HG03558 (cell line): ENCODE results near the gene SEPTIN12.
"Not testable (repeated sequence)": the region's sequence is repeated elsewhere in the genome, so short reads cannot be mapped to it uniquely, and the experiment has no call there.

Experiments
- ATAC-seq: cut with Tn5 transposase; IDR thresholded peaks from one replicate; pipeline ENCODE4 v1.9.1; 2021; ENCODE audit warnings: moderate number of reproducible peaks; ENCODE audit not compliant: unreplicated experiment; ENCODE audit errors: extremely low read depth

Gene SEPTIN12

GRCh38 chr16:4788489-4788889 is 344 bp upstream of the SEPTIN12 start:
- no peak for ATAC-seq

DNA sequence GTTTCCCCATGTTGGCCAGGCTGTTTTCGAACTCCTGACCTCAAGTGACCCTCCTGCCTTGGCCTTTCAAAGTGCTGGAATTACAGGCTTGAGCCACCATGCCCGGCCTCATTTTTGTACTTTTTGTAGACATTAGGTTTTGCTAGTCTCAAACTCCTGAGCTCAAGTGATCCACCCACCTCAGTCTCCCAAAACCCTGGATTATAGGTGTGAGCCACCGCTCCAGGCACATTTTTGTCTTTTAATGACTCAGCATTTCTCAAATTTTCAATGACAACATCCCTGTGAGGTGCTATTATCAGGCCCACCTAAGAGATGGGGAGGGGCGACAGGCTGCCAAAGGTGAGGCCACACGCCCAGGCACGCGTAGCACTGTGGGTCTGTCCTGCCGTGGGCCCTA is 1.1 kb downstream of the SEPTIN12 start:
- ATAC-seq, result no peak

GRCh38 chr16:4785758-4786433 is 2.2 kb downstream of the SEPTIN12 start:
- ATAC-seq, result no peak

GRCh38 chr16:4784444-4784987 is 3.6 kb downstream of the SEPTIN12 start:
- ATAC-seq, result not testable (repeated sequence)

- no peak for ATAC-seq
Measured at GRCh38 chr16:4783951-4784336, 4.2 kb downstream of the SEPTIN12 start.

DNA sequence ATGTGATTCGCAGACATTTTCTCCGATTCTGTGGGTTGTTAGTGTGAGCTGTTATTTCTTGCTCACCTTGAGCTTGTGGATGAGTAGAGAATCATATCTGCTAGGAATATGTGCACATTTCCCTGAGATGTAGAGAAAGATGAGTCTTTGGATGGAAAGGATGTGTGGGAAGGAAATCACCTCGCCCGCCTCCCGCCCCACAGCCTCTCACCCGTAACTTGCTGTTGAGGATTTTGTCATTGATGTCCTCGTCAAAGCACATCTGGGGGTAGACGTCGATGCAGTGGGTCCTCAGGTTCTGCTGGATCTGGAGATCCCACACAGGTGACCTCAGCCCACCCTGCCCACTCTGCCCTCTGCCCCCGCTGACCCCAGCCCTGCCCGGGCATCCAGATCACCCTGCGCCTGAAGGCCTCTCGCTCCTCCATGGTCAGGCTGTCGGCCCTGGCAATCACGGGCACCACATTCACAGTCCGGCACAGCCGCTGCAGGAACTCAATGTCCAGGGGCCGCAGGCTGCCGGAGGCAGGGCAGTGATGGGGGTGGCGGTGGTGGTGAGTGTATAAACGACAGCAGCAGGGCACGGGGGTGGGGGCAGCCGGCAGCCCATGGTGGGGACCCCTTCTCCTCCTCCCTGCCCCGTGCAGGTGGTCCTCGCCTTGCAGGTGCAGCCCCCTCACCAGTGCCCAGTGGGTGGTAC is 4.7 kb downstream of the SEPTIN12 start:
- ATAC-seq, result no peak

GRCh38 chr16:4780235-4780634 is 7.9 kb downstream of the SEPTIN12 start:
- ATAC-seq, result no peak

DNA sequence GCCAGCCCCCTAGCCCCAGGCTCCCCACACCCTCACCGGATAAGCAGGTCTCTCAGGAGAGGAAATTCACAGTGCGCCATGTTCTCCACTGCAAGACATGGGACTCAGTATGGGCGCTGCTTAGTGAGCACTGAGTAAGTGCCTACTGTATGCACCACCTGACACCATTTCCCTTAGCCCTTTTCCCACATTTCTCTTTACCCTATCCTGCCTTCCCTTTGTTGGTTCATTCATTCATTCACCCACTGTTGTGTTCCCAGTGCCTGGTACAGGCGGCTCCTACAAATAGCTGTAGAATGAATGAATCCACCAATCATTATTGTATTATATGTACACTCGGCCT is 10.1 kb downstream of the SEPTIN12 start:
- ATAC-seq, result no peak

- ATAC-seq, result no peak
Measured at GRCh38 chr16:4777339-4778049, 10.7 kb downstream of the SEPTIN12 start.

- no peak for ATAC-seq
Measured at GRCh38 chr16:4776141-4776705, 11.9 kb downstream of the SEPTIN12 start.

- ATAC-seq, result no peak
Measured at GRCh38 chr16:4775005-4775404, 13.1 kb downstream of the SEPTIN12 start.

DNA sequence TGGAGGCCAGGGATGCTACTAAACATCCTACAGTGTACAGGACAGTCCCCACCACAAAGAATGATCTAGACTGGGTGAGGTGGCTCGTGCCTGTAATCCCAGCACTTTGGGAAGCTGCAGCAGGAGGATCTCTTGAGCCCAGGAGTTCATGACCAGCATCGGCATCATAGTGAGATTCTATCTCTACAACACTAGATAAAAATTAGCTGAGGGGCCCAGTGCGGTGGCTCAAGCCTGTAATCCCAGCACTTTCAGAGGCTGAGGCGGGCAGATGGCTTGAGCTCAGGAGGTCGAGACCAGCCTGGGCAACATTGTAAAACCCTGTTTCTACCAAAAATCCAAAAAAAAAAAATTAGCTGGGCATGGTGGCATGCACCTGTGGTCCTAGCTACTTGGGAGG is 15.8 kb downstream of the SEPTIN12 start:
- no peak for ATAC-seq

GRCh38 chr16:4771646-4772045 is 16.5 kb downstream of the SEPTIN12 start:
- no peak for ATAC-seq

DNA sequence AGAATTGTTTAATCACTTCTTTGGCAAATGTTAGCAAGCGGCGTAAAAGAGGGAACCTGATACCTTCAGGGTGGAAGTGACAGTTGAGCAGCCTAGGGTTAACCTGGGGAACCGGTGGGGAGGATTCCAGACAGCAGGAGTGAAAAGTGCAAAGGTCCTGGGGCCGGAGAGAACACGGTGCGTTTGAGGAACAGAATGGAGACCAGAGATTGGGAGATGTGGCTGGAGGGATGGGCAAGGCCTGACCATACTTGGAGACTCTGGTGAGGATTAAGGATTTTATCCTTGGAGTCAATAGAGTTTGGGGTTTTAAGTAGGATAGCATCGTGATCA is 18.9 kb downstream of the SEPTIN12 start:
- no peak for ATAC-seq

DNA sequence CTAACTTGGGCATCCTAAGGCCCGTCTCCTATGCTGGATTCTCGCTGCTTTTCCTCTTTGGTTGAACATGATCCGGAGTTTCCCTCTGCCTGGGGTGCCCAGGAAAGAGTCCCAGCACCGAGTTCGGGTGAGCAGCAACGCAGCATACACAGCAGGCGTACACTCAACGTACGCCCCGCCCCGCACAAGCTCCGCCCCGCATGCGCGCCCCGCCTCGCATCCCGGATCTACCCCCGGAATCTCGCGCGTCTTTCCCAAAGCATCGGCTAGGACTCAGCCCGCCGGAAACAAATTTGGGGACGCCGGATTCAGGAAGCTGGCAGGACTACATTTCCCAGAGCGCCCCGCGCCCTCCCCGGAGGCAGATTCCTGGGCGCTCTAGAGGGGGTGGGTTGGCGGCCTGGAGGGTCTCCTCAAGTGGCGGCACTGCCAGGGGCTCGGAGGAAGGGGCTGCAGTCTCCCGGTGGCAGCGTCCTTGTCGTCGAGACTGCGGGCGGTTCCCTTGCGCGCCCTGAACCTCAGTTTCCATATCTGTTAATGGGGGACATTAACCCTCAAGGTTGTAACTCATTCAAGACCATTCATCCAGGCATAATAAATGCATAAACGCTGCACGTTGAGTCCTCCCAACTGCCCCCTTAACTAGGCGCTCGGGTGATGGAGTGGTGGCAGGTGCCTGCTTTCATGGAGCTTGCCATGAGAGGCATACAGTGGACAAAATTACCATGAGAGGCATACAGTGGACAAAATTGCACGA is 19.4 kb downstream of the SEPTIN12 start:
- no peak for ATAC-seq

DNA sequence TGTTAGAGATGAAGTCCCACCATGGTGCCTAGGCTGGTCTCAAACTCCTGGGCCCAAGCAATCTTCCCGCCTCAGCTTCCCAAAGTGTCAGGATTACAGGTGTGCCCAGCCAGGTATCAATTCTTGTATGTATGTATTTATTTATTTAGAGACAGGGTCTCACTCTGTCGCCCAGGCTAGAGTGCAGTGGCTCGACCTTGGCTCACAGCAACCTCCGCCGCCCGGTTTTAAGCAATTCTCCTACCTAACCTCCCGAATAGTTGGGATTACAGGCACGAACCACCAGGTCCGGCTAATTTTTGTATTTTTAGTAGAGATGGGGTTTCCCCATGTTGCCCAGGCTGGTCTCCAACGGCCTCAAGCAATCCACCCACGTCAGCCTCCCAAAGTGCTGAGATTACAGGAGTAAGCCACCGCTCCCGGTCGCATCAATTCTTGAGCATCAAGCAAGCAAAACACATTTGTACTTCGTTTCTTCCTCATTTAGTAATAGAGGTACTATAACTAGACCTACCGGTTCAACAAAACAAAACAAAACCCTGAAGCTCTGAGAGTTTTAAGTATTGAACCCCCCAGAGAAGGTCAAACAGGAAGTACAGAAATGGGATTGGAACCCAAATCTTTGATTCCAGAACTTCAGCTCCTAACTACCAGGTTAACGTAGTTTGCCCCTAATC is 20.1 kb downstream of the SEPTIN12 start:
- ATAC-seq, result no peak

DNA sequence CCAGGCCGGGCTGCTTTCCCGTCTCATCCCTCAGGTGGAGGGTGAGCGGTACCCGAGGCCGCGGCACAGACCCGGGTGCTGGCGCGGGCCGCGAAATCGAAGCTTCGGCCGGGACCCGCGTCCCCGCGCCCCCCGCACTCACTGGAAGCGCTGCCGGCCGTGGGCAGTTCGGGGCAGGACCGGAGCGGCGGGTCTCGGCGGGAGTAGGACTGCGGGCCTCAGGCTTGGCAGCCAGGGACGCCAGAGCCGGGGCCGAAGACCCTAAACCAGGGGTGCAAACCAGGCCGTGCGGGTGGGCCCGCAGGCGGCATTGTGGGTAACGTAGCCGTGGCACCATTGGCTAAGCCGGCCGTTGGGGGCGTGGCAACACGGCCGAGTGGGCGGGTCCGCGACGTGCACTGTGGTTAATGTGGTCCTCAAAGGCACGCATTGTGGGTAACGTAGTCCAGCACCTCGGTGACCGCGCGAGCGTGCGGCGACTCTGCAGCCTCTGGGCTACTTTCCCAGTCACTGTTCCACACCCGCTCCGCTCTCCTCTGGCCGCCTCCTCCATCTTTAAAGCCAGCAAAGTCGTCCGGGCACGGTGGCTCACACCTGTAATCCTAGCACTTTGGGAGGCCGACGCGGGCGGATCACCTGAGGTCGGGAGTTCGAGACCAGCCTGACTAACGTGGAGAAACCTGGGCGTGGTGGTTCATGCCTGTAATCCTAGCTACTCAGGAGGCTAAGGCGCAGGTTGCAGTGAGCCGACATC is 21.1 kb downstream of the SEPTIN12 start, which contains the start of gene ZNF500:
TSS of gene ZNF500 (minus strand) at position 288 of the 754 bp plus-strand sequence. CDS start 1,184 bp downstream, outside the sequence.
- peak; percentile 72 for ATAC-seq

DNA sequence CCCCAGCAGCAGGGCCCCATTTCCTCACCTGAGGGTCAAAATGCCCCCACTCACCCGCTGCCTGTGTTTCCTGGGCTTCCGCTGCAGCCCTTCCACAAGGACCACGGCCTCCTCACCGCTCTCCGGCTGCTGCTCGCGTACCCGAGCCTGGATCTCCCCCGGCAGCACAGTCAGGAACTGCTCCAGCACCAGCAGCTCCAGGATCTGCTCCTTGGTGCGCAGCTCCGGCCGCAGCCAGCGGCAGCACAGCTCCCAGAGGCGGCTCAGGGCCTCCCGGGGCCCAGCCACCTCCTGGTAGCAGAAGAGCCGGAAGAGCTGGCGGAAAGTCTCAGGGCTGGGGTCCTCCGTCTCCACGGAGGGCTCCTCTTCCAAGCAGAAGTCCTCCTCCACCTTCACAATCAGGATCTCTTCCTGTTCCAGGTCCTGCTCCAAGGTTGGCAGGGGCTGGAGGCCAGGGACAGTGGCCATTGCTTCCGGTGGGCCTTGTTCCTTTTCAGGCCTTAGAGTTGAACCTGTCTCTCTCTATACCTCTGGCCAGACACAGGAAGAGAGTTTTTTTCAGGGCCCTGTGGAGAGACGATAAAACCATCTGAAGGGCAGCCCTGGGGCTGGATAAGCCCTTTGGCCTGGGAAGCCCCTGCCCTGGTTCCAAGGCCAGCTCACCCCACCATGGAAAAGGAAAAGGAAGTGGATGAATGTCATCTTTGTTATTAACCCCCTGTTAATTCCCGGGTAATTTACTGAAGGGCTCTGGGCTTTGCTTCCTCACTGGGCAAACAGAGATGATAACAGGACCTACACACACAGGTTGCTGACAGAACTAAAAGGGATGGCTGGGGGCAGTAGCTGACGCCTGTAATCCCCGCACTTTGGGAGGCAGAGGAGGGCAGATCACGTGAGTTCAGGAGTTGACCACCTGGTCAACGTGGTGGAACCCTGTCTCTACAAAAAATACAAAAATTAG is 22.4 kb downstream of the SEPTIN12 start:
- ATAC-seq, result no peak
